Caki2 (cell line): ENCODE data around the gene TICAM1. TPM values are rescaled to one million over a fixed set of nuclear protein-coding genes. Genes with fewer than 3 reads are reported as not detected.
"Not testable (repeated sequence)": the region's sequence is repeated elsewhere in the genome, so short reads cannot be mapped to it uniquely, and the experiment has no call there.

Source experiments
- DNase-seq: peaks from one replicate; pipeline ENCODE4 v3.0.0-alpha.2; 2015; ENCODE audit warnings: low read depth
- in situ Hi-C: cut with HindIII; loops from 2 replicates; pipeline ENCODE4 v1.10.0; 2016; ENCODE audit warnings: low sequenced_read_pairs, low pct_unique_long_range_greater_than_20kb, mixed read lengths
- total RNA-seq: library from RNA; depleted of rRNA; stranded (reverse); fragments of >200 nt; shearing (Covaris generic); gene quantifications from 2 replicates; pipeline ENCODE4 v1.2.3, GENCODE V29; 2014; ENCODE audit warnings: low replicate concordance

Gene TICAM1
- total RNA-seq, 1 experiment from 2014 or later, result 10.5 TPM

DNA sequence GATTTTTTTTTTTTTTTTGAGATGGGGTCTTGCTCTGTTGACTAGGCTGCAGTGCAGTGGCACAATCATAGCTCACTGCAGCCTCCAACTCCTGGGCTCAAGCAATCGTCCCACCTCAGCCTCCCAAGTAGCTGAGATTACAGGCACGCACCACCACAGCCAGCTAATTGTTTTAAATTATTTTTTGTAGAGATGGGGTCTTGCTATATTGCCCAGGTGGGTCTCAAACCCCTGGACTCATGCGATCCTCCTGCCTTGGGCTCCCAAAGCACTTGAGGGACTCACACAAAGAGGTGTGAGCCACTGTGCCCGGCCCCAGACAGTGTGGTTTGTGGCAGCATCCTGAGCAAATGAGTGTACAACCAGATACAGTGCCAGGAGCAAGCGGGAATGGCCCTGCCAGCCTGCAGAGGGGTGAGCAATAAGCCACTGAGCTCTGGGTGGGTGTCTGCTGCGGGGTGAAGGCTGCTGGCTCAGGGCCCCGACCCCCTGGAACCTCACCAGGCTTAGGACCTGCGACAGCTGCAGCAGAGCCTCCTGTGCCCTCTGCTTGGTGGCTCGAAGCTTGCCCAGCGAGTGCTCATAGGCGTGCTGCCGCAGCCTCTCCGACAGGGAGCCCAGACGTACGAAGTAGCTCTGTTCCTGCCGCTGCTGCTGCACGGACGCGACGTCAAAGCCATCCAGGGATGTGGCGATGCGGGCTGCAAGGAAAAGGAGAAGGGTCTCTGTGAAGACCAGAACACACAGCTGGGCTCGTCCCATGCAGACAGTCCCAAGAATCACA, 15.9 kb upstream of the TICAM1 start:
- in situ Hi-C loops, result no loop called here
- no peak for DNase-seq

DNA sequence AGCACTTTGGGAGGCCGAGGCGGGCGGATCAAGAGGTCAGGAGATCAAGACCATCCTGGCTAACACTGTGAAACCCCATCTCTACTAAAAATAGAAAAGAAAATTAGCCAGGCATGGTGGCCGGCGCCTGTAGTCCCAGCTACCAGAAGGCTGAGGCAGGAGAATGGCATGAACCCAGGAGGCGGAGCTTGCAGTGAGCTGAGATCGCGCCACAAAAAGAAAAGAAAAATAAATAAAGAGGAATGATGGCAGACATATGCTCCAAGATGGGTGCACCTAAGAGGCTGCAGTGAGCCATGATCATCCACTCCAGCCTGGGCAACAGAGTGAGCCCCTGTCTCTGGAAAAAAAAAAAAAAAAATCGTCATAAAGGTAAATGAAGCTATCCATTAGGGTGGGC, 14.5 kb upstream of the TICAM1 start:
- peak; percentile 92 for DNase-seq
- in situ Hi-C loops, result not testable (repeated sequence)

DNA sequence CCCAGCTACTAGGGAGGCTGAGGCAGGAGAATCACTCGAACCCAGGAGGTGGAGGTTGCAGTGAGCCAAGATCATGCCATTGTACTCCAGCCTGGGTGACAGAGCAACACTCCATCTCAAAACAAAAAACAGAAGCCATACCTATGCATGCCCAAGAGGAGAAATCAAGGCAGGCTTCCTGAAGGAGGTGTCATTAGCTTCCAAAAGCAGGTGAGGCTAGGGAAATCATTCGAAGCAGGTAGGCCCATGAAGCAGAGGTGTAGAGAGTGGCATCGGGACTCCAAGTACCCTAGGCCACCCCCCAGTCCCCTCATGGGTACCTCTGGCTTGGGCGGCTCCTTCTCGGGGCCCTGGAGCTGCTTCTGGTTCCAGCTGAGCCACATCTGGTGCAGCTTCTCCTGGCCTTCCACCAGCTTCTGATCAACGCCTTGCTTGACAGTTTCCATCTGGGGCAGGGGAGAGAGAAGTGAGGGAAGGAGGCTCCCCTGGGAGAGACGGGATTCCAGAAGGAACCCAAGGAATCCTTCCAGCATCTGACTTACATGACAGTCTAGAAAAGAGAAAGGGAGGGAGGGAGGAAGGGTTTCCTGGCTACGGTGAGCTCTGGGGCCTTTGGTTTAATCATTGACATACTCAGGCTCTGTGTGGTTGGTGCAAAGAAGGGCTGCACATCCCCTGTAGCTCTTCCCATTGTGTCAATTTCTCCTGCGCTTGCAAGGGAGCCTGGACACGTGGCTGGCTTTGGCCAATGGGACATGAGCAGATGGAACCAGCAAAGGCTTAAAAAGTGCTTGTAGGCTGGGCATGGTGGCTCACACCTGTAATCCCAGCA, 13.1 kb upstream of the TICAM1 start:
- in situ Hi-C loops, result no loop called here
- DNase-seq, result peak; percentile 95

DNA sequence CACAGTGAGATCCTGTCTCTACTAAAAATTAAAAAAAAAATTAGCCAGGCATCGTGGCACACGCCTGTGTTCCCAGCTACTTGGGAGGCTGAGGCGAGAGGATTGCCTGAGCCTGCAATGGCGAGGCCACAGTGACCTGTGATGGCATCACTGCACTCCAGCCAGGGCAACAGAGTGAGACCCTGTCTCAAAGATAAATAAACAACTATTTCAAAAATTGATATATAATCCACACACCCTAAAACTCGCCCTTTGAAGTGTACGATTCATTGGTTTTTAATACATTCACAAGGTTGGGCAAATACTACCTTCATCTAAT, 12.1 kb upstream of the TICAM1 start:
- DNase-seq, result no peak
- in situ Hi-C loops, result no loop called here

DNA sequence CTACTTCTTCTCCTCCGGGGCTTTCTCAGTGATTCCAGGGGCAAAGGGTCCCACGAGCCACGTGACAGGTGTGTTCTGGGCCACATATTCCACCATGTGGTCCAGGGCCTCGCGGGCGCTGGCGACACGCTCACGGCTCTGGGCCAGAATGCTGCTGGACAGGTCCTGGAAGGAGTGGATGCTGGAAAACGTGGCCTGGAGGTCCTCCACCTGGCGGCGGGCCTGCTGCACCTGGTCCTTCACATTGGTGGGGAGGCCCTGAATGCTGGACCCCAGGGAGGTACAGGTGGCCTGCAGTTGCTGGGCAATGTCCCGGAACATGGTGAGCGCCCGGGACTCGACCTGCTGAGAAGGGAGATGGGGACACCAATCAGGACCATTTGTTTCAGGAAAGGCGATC, 7.7 kb upstream of the TICAM1 start:
- no peak for DNase-seq
- in situ Hi-C loops, result no loop called here

DNA sequence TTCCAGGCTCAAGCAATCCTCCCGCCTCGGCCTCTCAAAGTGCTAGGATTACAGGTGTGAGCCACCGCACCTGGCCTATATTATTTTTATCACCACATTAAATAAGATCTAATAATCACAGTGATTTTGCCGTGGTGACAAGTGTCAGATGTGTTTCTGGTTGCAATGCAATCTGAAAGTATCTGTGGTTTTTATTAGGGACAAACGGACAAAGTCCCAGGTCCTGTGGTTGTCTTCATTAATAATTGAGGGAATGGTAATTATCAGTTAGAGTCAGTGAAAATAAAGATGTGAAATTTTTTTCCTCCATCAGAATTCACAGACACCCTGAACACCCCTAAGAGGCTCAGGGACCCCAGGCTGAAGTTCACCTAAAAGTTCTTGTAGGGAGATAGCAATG, 1.3 kb upstream of the TICAM1 start:
- DNase-seq, result no peak
- in situ Hi-C loops, result no loop called here

DNA sequence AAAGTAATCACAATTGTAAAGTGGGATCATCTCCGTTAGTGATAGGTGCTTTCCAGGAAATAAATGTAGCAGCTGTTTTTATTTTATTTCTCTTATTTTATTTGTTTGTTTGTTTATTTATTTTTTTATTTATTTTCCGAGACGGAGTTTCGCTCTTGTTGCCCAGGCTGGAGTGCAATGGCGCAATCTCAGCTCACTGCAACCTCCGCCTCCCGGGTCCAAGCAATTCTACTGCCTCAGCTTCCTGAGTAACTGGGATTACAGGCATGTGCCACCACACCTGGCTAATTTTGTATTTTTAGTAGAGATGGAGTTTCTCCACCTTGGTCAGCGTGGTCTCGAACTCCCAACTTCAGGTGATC, 448 bp upstream of the TICAM1 start:
- DNase-seq, in situ Hi-C loops: not testable (repeated sequence)

DNA sequence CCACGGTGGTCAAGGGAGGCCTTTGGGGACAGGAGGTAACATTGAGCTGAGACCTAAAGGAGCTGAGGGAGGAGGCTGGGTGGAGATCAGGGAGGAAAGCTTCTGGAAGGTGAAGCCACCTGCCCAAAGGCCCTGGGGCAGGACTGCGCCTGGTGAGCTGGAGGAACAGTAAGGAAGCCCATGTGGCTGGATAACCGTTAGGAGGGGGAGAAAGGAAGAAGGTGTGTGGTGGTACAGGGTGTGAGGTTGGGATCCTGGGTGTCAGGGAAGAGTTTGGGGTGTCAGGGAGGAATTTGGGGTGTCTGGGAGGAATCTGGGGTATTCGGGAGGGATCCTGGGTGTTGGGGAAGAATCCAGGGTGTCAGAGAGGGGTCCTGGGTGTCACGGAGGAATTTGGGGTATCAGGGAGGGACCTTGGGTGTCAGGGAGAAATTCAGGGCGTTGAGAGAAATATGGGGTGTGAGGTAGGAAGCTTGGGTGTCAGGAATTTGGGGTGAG, 695 bp downstream of the TICAM1 start:
- in situ Hi-C loops, result no loop called here

DNA sequence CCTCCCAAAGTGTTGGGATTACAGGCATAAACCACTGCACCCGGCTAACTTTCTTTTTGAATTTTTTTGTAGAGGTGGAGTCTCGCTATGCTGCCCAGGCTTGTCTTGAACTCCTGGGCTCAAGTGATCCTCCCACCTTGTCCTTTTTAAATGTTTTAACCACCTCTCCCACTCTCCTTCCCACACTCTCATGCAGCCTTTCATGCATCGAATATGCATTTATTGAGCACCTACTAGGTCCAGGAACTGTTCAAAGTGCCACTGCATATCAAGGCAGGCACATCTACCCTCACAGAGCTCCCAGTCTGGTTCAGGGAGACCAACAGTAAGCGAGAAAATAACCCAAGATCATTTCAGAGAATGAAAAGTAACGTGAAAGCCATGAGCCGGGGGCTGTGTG, 1.2 kb downstream of the TICAM1 start:
- no peak for DNase-seq
- in situ Hi-C loops, result no loop called here

More for the DNA sequence above, 695 bp downstream of the TICAM1 start:
- no peak for DNase-seq

DNA sequence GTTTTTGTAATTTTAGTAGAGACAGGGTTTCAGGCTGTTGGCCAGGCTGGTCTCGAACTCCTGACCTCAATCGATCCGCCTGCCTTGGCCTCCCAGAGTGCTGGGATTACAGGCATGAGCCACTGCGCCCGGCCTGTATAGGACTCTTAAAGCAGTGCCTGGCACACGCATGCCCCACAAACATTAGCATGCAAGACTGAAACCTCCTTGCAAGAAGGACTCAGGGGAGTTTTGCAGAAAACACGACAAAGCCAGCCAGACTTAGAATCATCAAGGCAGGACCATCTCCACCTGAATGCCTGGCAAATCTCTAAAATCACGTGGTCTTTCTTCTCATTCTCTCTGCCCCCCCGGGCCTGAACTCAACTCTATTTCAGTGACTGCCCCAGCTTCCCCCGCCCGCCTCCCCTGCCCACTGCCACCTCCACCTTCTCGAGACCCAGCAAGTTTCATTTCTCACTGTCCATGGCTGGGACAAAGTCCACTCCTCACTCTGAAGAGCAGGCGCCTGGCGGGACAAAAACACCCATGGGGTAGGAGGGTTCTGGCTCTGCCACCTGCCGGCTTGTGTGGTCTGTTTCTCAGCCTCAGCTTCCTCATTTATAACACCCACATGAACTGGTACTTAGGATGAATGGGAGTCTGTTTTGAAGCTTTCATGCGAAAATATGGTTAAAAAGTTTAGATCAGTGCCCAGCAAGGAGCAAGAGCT, 2.4 kb downstream of the TICAM1 start:
- in situ Hi-C loops, result no loop called here
- DNase-seq, result no peak

DNA sequence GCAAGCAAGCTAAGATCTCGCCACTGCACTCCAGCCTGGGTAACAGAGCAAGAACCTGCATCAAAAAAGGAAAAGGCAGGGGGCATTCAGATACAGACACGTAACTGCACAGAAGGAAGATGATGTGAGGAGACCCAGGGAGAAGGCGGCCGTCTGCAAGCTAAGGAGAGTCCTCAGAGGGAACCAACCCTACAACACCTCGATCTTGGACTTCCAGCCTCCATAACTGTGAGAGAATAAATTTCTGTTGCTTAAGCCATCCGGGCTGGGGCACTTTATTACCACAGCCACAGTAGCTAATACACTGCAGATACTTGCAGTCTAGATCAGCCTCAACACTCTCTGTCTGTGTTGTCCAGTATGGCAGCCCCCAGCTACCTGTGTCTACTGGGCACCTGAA, 7.9 kb downstream of the TICAM1 start:
- in situ Hi-C loops, result no loop called here
- no peak for DNase-seq

DNA sequence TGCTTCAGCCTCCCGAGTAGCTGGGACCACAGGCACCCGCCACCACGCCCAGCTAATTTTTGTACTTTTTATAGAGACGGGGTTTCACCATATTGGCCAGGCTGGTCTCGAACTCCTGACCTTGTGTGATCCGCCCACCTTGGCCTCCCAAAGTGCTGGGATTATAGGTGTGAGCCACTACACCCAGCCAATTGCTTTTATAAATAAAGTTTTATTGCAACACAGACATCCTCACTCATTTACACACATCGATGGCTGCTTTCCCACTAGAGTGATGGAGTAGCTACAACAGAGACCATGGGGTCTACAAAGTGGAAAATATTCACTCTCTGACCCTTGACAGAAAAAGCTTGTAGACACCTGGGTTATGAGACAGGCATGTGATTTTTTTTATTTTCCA, 9.2 kb downstream of the TICAM1 start:
- DNase-seq, in situ Hi-C loops: not testable (repeated sequence)

DNA sequence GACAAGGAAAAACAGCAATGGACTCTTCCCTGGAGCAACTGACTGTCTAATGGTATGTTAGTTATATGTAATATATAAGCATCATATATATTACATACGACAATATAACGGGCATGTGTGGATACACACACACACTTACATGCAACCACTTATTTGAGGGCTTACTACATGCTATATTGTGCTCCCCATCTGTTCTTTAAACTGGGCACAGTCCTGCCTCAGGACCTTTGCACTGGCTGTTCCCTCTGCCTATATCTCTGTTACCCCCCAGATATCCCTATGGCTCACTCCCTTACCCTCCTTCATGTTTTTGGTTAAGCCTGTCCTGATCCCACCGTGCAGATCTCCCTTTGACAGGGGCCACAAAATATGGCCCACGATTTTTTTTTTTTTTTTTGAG, 10.2 kb downstream of the TICAM1 start:
- in situ Hi-C loops, result no loop called here
- DNase-seq, result no peak

DNA sequence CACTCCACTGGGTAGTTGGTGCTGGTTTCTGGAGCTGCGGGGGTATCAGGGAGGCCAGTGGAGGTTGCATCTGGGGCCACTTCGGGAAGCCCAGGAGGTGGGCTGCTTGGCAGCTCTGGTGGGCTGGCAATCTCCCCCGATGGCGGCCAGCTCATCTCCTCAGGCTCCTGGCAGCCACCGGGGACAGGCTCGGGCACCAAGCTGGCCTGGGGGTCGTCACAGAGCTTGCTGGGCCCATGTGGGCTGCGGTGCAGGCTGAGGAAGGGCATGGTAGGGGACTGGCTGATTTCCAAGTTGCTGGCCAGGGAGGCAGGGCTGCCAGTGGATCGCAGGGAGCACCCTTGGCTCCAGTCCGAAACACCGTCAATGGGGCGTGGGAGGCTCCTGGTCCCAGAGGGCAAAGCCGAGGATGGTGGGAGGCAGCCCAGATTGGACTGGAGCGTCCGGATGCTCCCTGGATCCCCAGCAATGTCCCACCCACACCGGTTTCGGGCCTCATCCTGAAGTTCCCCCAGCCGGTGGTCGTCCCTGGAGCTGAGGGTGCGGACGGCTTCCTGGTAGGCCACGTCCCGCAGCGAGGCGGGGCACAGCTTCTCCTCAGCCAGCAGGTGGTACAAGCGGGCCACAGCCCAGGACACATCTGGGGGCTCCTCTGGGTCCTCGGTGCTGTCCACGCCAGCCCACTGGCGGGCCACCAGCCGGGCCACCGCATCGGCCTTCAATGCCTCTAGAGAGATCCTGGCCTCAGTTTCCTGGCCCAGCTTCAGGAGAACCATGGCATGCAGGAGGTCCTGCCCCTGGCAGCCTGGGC, 13.8 kb downstream of the TICAM1 start:
- in situ Hi-C loops, result no loop called here
- no peak for DNase-seq

DNA sequence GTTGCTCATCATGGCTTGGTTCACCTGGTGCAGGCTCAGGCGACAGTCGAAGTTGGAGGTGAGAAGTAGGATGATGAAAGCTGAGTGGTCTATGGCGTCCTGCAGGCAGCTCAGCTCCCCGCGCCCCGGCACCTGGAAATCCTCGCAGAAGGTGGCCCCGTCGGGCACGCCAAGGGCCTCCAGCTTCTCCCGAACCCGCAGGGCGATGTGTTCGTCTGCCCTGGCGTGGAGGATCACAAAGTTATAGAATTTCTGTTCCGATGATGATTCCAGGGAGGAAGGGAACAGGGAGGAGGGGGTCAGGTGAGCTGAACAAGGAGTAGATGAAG, 14.6 kb downstream of the TICAM1 start:
- in situ Hi-C loops, result no loop called here
- DNase-seq, result no peak

DNA sequence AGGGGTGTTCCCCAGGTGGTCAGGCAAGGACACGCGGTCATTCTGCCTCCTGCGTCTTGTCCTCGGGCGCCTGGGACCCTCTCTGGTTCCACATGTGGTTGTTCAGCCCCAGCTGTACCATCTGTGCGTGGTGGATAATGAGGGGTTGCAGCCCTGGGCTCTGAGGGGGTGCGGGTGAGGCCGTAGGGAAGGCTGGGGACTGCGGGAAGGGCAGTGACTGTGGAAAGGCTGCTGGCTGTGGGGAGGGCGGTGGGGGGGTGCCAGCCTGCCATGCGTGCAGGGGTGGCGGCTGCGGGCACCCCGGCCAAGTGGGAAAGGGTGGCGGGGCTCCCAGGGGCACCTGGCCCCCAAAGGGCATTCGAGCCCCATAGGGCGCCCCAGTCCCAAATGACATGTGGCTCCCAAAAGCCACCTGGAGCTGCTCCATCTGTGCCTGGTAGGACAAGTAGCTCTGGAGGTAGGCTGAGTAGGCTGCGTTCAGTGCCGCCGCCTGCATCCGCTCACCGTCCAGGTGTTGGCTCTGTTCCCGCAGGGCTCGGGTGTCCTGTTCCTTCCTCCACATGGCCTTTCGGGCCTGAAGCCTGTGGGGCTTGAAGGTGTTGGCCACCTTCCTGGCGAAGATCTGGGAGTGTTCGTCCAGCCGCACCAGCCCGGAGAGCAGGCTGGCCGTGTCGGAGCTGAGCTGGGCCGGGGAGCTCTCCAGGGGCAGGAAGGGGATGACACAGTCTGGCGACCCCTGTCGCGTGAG, 15.1 kb downstream of the TICAM1 start:
- in situ Hi-C loops, result no loop called here

DNA sequence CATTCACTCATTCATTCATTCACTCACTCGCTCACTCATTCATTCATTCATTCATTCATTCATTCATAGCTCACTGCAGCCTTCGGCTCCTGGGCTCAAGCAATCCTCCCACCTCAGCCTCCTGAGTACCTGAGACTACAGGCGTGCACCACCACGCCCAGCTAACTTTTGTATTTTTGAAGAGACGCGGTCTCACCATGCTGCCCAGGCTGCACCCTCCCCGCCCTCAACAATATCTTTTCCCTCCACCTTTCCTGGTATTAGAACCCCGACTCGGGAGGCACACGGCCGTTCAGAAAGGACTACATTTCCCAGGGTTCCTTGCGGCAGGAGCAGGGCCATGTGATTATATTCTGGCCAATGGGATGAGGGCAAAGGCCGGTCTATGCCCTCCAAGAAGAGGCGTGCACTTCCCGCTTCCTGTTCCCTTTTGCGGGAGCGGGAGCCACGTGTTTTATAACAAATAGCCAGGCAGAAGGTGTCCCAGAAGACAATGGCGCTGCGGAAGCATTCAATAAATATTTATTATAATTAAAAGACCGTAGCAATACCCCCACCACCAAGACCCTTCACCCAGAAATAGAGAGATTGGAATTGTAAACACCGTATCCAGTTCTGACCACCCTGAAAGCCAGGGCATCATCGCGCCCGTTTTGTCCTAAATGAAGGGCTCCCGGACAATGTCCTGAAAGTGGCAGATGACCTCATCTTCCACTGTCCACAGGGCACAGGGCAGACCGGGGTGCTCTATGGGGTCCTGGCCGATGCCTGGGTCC, 15.9 kb downstream of the TICAM1 start:
- DNase-seq, result peak; percentile 86
- in situ Hi-C loops, result no loop called here

More for the DNA sequence above, 15.1 kb downstream of the TICAM1 start:
- no peak for DNase-seq
